Measurements from ENCODE around the gene MAN2B1.

- TF ChIP-seq, protein P1, sequence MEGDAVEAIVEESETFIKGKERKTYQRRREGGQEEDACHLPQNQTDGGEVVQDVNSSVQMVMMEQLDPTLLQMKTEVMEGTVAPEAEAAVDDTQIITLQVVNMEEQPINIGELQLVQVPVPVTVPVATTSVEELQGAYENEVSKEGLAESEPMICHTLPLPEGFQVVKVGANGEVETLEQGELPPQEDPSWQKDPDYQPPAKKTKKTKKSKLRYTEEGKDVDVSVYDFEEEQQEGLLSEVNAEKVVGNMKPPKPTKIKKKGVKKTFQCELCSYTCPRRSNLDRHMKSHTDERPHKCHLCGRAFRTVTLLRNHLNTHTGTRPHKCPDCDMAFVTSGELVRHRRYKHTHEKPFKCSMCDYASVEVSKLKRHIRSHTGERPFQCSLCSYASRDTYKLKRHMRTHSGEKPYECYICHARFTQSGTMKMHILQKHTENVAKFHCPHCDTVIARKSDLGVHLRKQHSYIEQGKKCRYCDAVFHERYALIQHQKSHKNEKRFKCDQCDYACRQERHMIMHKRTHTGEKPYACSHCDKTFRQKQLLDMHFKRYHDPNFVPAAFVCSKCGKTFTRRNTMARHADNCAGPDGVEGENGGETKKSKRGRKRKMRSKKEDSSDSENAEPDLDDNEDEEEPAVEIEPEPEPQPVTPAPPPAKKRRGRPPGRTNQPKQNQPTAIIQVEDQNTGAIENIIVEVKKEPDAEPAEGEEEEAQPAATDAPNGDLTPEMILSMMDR (IDR thresholded peaks at IDR 0.05), result no peak
- no peak for TF ChIP-seq EP300 (IDR thresholded peaks at IDR 0.05)
- TF ChIP-seq POLR2A (IDR thresholded peaks at IDR 0.05), result no peak
Measured at GRCh38 chr19:12675940-12676339, 9.4 kb upstream of the MAN2B1 start.
